GM21529 (cell line): ENCODE data around the gene MAEL.

Experiments used
- ATAC-seq: cut with Tn5 transposase; IDR thresholded peaks from one replicate; pipeline ENCODE4 v1.9.1; 2021; ENCODE audit not compliant: unreplicated experiment

MAEL gene

GRCh38 chr1:166988974-166989515, at the start of gene MAEL:
TSS of gene MAEL (plus strand) at chr1:166989280. CDS start at chr1:166989353, 73 bp downstream.
- ATAC-seq, result no peak

- ATAC-seq, result no peak
Observed at GRCh38 chr1:166939741-166940375, 49.2 kb upstream of the MAEL start.

GRCh38 chr1:166944186-166944967, 44.7 kb upstream of the MAEL start:
- ATAC-seq, result no peak

- no peak for ATAC-seq
Observed at GRCh38 chr1:166947398-166948043, 41.6 kb upstream of the MAEL start.

GRCh38 chr1:166948856-166949350, 40.2 kb upstream of the MAEL start:
- ATAC-seq, result no peak

GRCh38 chr1:166950156-166950555, 38.9 kb upstream of the MAEL start:
- ATAC-seq, result no peak

GRCh38 chr1:166951050-166951449, 38.0 kb upstream of the MAEL start:
- no peak for ATAC-seq

GRCh38 chr1:166952002-166952746, 36.9 kb upstream of the MAEL start:
- no peak for ATAC-seq

- no peak for ATAC-seq
Observed at GRCh38 chr1:166953491-166953890, 35.6 kb upstream of the MAEL start.

GRCh38 chr1:166956057-166956850, 32.8 kb upstream of the MAEL start:
- no peak for ATAC-seq

GRCh38 chr1:166956872-166957271, 32.2 kb upstream of the MAEL start:
- no peak for ATAC-seq

GRCh38 chr1:166960858-166961474, 28.1 kb upstream of the MAEL start:
- ATAC-seq, result no peak

- ATAC-seq, result peak; percentile 82
Observed at GRCh38 chr1:166969074-166969677, 19.9 kb upstream of the MAEL start.

GRCh38 chr1:166971252-166971651, 17.8 kb upstream of the MAEL start:
- no peak for ATAC-seq

- no peak for ATAC-seq
Observed at GRCh38 chr1:166972193-166972592, 16.9 kb upstream of the MAEL start.

GRCh38 chr1:166972826-166973225, 16.3 kb upstream of the MAEL start:
- ATAC-seq, result no peak

GRCh38 chr1:166974647-166975345, 14.3 kb upstream of the MAEL start:
- no peak for ATAC-seq

GRCh38 chr1:166975361-166976129, 13.5 kb upstream of the MAEL start, which contains the start of gene ILDR2:
TSS of gene ILDR2 (minus strand) at chr1:166975540. CDS start at chr1:166975268, 272 bp downstream.
- ATAC-seq, result peak; percentile 64
